A673 (cell line): Measurements from ENCODE around the gene ISG20L2. TPM values are rescaled to one million over a fixed set of nuclear protein-coding genes. Genes with fewer than 3 reads are reported as not detected.

Experiments used
- BruUV-seq: library from RNA; stranded (reverse); fragments of 400-500 nt; replicated peaks from 2 replicates; lab custom pipeline; 2021; lab: Mats Ljungman, UMichigan
- CTCF ChIA-PET: fragments of 300-600 bp; sonication (Branson Sonifier 250); formaldehyde crosslinking; loops from one replicate; lab custom pipeline; 2022; ENCODE audit warnings: antibody characterized with exemption; lab: Charles Lee
- POLR2A ChIA-PET: fragments of 300-600 bp; sonication (Branson Sonifier 250); formaldehyde crosslinking; loops from one replicate; lab custom pipeline; 2022; ENCODE audit warnings: antibody characterized with exemption; ENCODE audit not compliant: low non-redundant PET; lab: Charles Lee
- DNase-seq: peaks from one replicate; pipeline ENCODE4 v3.0.0-alpha.2; 2015; ENCODE audit warnings: low spot score
- H3K27ac ChIP-seq: fragments of 200-600 bp; sonication (generic); 2 replicates; pipeline ENCODE4 v1.5.1; 2016; ENCODE audit warnings: mixed run types, low read depth, mild to moderate bottlenecking, mixed read lengths, antibody characterized with exemption, low read length; ENCODE audit not compliant: poor library complexity, severe bottlenecking
- H3K27me3 ChIP-seq: fragments of 200-600 bp; sonication (generic); replicated peaks from 2 replicates; pipeline ENCODE4 v1.6.1; 2017; ENCODE audit warnings: mixed run types, low read depth, mild to moderate bottlenecking, mixed read lengths, antibody characterized with exemption, low read length; ENCODE audit not compliant: insufficient read depth, poor library complexity
- H3K36me3 ChIP-seq: fragments of 200-600 bp; sonication (generic); 2 replicates; pipeline ENCODE4 v1.6.1; 2016; ENCODE audit warnings: mixed run types, mild to moderate bottlenecking, mixed read lengths, antibody characterized with exemption, low read length; ENCODE audit not compliant: insufficient read depth, poor library complexity, severe bottlenecking
- H3K4me1 ChIP-seq: fragments of 200-600 bp; sonication (generic); 2 replicates; pipeline ENCODE4 v1.6.1; 2017; ENCODE audit warnings: mixed run types, mild to moderate bottlenecking, mixed read lengths, antibody characterized with exemption, low read length; ENCODE audit not compliant: insufficient read depth, poor library complexity, severe bottlenecking
- H3K4me3 ChIP-seq: fragments of 200-600 bp; sonication (generic); 2 replicates; pipeline ENCODE4 v1.5.1; 2016; ENCODE audit warnings: low read depth, mixed run types, mild to moderate bottlenecking, mixed read lengths, low read length; ENCODE audit not compliant: poor library complexity, severe bottlenecking
- H3K9me3 ChIP-seq: fragments of 200-600 bp; sonication (generic); 2 replicates; pipeline ENCODE4 v1.6.1; 2016; ENCODE audit warnings: mixed run types, low read depth, mild to moderate bottlenecking, mixed read lengths, antibody characterized with exemption, low read length; ENCODE audit not compliant: poor library complexity, severe bottlenecking
- EZH2 ChIP-seq: fragments of 200-600 bp; sonication (generic); IDR thresholded peaks from 2 replicates; pipeline ENCODE4 v1.6.1; 2017; ENCODE audit warnings: borderline replicate concordance, low read depth, mild to moderate bottlenecking, mixed read lengths, antibody characterized with exemption, low read length; ENCODE audit not compliant: poor library complexity, severe bottlenecking
- intact Hi-C: fragments of 100-400 bp; cut with micrococcal nuclease; formaldehyde crosslinking; loops from one replicate; pipeline ENCODE4 v1.10.0; 2022; ENCODE audit not compliant: unreplicated experiment
- total RNA-seq: library from RNA; stranded (reverse); gene quantifications from 2 replicates; pipeline ENCODE4 v1.2.3, GENCODE V29; 2021
- TF ChIP-seq, protein P1 (sequence below): fragments of 300-800, 200-600 bp; sonication (generic); conservative IDR thresholded peaks from 2 replicates; pipeline ENCODE4 v1.5.1; 2017; ENCODE audit warnings: low read depth, mild to moderate bottlenecking, antibody characterized with exemption, low read length, moderate library complexity, mixed read lengths

The ISG20L2 gene
- total RNA-seq, 1 experiment from 2014 or later: 46.5 TPM

GRCh38 chr1:156740741-156741480, 12.3 kb upstream of the ISG20L2 start, which contains the start of gene MRPL24:
Gene MRPL24, minus strand, starts transcription at chr1:156741088. Its CDS starts 2,384 bp downstream, at chr1:156738704.
- BruUV-seq: no TSS peak
- H3K4me1 ChIP-seq: peaks cover 14% of the 10 kb centered on the region
- H3K4me3 ChIP-seq: peak within 1 kb of the TSS; percentile 65
- H3K27me3 ChIP-seq: no peaks in the 10 kb centered on the region
- no peaks in the 10 kb centered on the region for H3K9me3 ChIP-seq
- ChIA-PET CTCF (interaction anchor here (0.9 to 1.6 kb wide), 3 partner anchors 15 to 51 kb away, joined by 3 to 11 read pairs (median 4); partner anchors contain the start of gene PRCC), POLR2A (interaction anchor here (0.6 to 1.1 kb wide), 4 partner anchors 11 to 135 kb away, joined by 3 to 11 read pairs (median 6); partner anchors contain the start of genes ISG20L2 and METTL25B)
- intact Hi-C loops: loop anchor here (1.0 kb wide), 1 partner anchor 26 kb away; the partner anchor contains the start of gene PRCC
- peaks cover 61% of the 10 kb centered on the region for H3K36me3 ChIP-seq
- no peak for TF ChIP-seq EZH2
- TF ChIP-seq, protein P1, sequence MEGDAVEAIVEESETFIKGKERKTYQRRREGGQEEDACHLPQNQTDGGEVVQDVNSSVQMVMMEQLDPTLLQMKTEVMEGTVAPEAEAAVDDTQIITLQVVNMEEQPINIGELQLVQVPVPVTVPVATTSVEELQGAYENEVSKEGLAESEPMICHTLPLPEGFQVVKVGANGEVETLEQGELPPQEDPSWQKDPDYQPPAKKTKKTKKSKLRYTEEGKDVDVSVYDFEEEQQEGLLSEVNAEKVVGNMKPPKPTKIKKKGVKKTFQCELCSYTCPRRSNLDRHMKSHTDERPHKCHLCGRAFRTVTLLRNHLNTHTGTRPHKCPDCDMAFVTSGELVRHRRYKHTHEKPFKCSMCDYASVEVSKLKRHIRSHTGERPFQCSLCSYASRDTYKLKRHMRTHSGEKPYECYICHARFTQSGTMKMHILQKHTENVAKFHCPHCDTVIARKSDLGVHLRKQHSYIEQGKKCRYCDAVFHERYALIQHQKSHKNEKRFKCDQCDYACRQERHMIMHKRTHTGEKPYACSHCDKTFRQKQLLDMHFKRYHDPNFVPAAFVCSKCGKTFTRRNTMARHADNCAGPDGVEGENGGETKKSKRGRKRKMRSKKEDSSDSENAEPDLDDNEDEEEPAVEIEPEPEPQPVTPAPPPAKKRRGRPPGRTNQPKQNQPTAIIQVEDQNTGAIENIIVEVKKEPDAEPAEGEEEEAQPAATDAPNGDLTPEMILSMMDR: no peak
- H3K27ac ChIP-seq: peak within 1 kb of the TSS; percentile 77
- peak; percentile 100 for DNase-seq

DNA sequence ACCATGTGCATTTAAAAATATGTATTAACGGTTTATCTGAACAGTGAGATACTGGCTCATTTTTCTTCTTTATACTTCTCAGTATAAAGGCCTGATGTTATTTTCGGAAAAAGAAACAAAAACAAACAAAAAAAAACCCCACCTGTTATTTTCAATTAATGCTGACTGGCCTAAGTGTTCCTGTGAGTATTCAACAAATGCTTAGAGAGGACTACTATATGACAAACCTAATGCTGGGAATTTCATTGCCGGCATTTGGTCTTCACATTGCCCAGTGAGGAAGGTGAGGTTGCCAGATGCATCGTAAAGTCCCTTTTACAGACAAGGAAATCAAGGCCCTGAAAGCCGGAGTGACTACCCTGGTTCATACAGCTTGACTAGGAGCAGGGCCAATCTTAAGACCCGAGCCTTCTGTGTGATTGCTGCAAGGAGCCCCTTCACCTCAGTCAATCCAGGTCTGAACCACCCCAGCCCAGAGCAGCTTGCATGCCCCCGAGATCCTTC, 11.7 kb upstream of the ISG20L2 start:
- H3K27ac ChIP-seq: peak overlapping the region; percentile 66
- H3K27me3 ChIP-seq: no peaks in the 10 kb centered on the region
- ChIA-PET CTCF (interaction anchor here (1.5 to 1.6 kb wide), 2 partner anchors 14 to 27 kb away, joined by 4 to 11 read pairs; partner anchors contain the start of gene PRCC), POLR2A (interaction anchor here (1.1 kb wide), 1 partner anchor 12 kb away, joined by 11 read pairs; the partner anchor contains the start of genes ISG20L2 and METTL25B)
- intact Hi-C loops: no loop called here
- TF ChIP-seq, protein P1: no peak
- no peak for TF ChIP-seq EZH2
- BruUV-seq: TSS peak; percentile 6
- H3K4me1 ChIP-seq: peaks cover 8% of the 10 kb centered on the region
- H3K4me3 ChIP-seq: peak overlapping the region; percentile 65
- H3K9me3 ChIP-seq: no peaks in the 10 kb centered on the region
- peaks cover 56% of the 10 kb centered on the region for H3K36me3 ChIP-seq
- DNase-seq: peak; percentile 35

DNA sequence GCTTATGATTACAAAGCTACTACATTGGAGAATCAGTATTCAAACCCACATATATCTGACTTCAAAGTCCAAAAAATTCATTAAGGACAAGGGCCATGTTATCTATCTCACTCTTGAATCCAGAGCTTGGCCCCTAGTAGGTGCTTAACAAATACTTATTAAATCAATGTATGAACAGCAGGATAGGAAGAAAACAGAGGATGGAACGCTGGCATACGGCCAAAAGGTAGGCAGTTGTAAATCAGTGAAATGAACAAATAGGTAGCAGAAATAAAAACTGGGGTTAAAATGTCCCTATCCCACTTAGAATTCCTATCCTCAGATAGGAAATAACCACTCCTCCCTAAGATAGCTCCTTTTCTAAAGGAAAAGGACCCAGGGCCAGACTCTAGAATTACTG, 10.3 kb upstream of the ISG20L2 start:
- peaks cover 48% of the 10 kb centered on the region for H3K36me3 ChIP-seq
- ChIA-PET CTCF (interaction anchor here (1.0 kb wide), 1 partner anchor 348 kb away, joined by 4 read pairs; no protein-coding TSS in a partner anchor), POLR2A (interaction anchor here (0.6 kb wide), 2 partner anchors 70 to 546 kb away, joined by 3 read pairs; no protein-coding TSS in a partner anchor)

More for the DNA sequence above, 10.3 kb upstream of the ISG20L2 start:
- no peaks in the 10 kb centered on the region for H3K9me3 ChIP-seq
- no peak overlapping the region for H3K27ac ChIP-seq
- intact Hi-C loops: no loop called here
- no peak overlapping the region for H3K4me3 ChIP-seq
- H3K27me3 ChIP-seq: no peaks in the 10 kb centered on the region
- no TSS peak for BruUV-seq
- no peak for TF ChIP-seq EZH2
- TF ChIP-seq, protein P1: no peak
- DNase-seq: no peak
- peaks cover 8% of the 10 kb centered on the region for H3K4me1 ChIP-seq
